K562 (cell line): ENCODE results near the gene EGR1. TPM values are rescaled to one million over a fixed set of nuclear protein-coding genes. Genes with fewer than 3 reads are reported as not detected.

Experiments
- HDAC8 ChIP-seq: fragments of 450-650 bp; IDR thresholded peaks from 2 replicates; pipeline ENCODE4 v1.6.1; 2016; ENCODE audit warnings: mild to moderate bottlenecking, missing genetic modification characterization, moderate library complexity, missing compliant biosample characterization
- HNRNPH1 ChIP-seq: fragments of 200-400 bp; formaldehyde crosslinking; optimal IDR thresholded peaks from 2 replicates; pipeline ENCODE3; 2017; ENCODE audit warnings: low read depth, mild to moderate bottlenecking, low read length, moderate library complexity
- KLF16 ChIP-seq: IDR thresholded peaks from 2 replicates; pipeline ENCODE4 v1.6.1; 2016; ENCODE audit warnings: antibody characterized with exemption
- MEF2D ChIP-seq: conservative IDR thresholded peaks from 2 replicates; pipeline ENCODE4 v1.6.1; 2016; ENCODE audit warnings: low read depth, missing genetic modification characterization, missing compliant biosample characterization
- PRMT5 ChIP-seq: sonication (generic); formaldehyde crosslinking; IDR thresholded peaks from 2 replicates; pipeline ENCODE4 v1.5.0; 2020; ENCODE audit warnings: missing genetic modification reagents
- RBM15 ChIP-seq: fragments of 200-400 bp; formaldehyde crosslinking; IDR thresholded peaks from 2 replicates; pipeline ENCODE4 v1.6.1; 2018; ENCODE audit warnings: mild to moderate bottlenecking, low read length, moderate library complexity; ENCODE audit not compliant: insufficient read depth
- RNF2 ChIP-seq: sonication (generic); IDR thresholded peaks from 2 replicates; pipeline ENCODE4 v1.6.1; 2016
- SMAD4 ChIP-seq: fragments of 250-450 bp; sonication (Bioruptor Pico); conservative IDR thresholded peaks from 2 replicates; pipeline ENCODE4 v1.8.0; 2021; ENCODE audit warnings: inconsistent platforms, mild to moderate bottlenecking, moderate library complexity
- SMC3 ChIP-seq: conservative IDR thresholded peaks from 2 replicates; pipeline ENCODE4 v1.6.1; 2011; ENCODE audit warnings: low read depth, low read length, improper control_type of control experiment; ENCODE audit not compliant: insufficient read depth
- ZBTB17 ChIP-seq: fragments of 450-650 bp; formaldehyde crosslinking; IDR thresholded peaks from 2 replicates; pipeline ENCODE4 v1.4.0; 2020; ENCODE audit warnings: mild to moderate bottlenecking
- ZNF445 ChIP-seq: fragments of 250-450 bp; sonication (Bioruptor Pico); IDR thresholded peaks from 2 replicates; pipeline ENCODE4 v1.4.0; 2020; ENCODE audit warnings: low read depth, mild to moderate bottlenecking, moderate library complexity
- ZNF584 ChIP-seq: fragments of 200-800 bp; sonication (Bioruptor generic); IDR thresholded peaks from 2 replicates; pipeline ENCODE4 v1.6.1; 2016; ENCODE audit warnings: low read depth, mild to moderate bottlenecking, missing genetic modification characterization, missing compliant biosample characterization
- polyA plus RNA-seq, 8 experiments: library from polyadenylated mRNA; depleted of rRNA in 4 of 8; stranded (reverse) in 5 of 8; unstranded in 3 of 8; fragments of >200 nt; fragmentation: Nextera tagmentation in 2 of 8; fragmentation: Illumina TruSeq in 1 of 8; extraction: Ambion mirVana in 2 of 8; extraction: Trizol in 1 of 8; gene quantifications; 2 replicates each; pipeline versions ENCODE4 v1.2.1 to v1.2.3, GENCODE V29; 2011 to 2014; ENCODE audit warnings: inconsistent platforms in 1 of 8, missing spikeins in 1 of 8
- total RNA-seq, 7 experiments: library from RNA; depleted of rRNA in 6 of 7; stranded (reverse); fragments of >200 nt in 6 of 7; fragmentation: Illumina TruSeq in 2 of 7; extraction: Trizol in 2 of 7; gene quantifications; 2 replicates each; pipeline versions ENCODE4 v1.2.1 to v1.2.3, GENCODE V29; 2011 to 2021; ENCODE audit warnings: low replicate concordance in 1 of 7
- TF ChIP-seq, protein P1 (sequence below), 2 experiments: fragments of 450-650 bp in 1 of 2; IDR thresholded peaks; 2 replicates each; pipeline ENCODE4 v1.6.1; 2011 to 2017; ENCODE audit warnings: low read depth in 2 of 2, antibody characterized with exemption in 1 of 2, borderline replicate concordance in 1 of 2, low read length in 1 of 2, mild to moderate bottlenecking in 1 of 2, mixed read lengths in 1 of 2; ENCODE audit not compliant: control insufficient read depth in 1 of 2
- TF ChIP-seq, protein P2 (sequence below), 2 experiments: fragments of 450-650 bp; formaldehyde crosslinking in 1 of 2; IDR thresholded peaks; 2 replicates each; pipeline versions ENCODE4 v1.4.0 to v1.6.1; 2014 to 2020; ENCODE audit warnings: mild to moderate bottlenecking in 2 of 2, borderline replicate concordance in 1 of 2, low read depth in 1 of 2

The EGR1 gene
- total and polyA plus RNA-seq, 9 of the 15 experiments (the other 6 are each of a cell fraction or from before 2014, with no cell fraction given), result 1.3 to 132 (median 21.5) TPM

DNA sequence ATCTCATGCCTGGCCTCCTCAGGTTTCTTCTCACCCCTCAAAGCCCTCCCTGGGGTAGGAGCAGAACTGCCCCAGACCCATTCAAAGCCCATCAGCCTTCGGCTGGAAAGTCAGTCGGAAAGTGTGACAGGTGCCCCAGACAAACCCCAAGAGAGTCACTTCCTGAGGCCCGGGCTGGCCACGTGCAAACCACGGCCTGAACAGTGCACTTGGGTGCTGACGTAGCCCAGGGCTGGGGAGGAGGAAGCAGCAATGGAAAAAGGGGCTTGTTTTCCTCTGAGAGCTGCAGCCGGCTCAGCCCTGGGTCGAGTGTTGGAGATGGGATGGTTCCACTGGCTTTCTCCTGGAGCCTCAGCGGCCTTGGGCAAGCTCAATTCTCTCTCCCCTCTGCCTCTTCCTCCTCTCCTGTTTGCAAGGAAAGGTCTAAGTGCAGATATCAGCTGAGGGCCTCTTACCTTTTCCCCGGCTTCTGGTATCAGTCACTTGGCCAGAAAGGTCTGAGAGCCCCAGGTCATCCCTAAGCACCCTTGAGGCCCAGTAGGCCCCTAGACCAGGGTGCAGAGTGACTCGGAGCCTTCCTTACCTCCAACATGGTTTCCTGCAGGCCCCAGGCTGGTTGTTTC, 5.9 kb upstream of the EGR1 start (continued):
- TF ChIP-seq HDAC8 (no peak), RBM15 (no peak), ZNF445 (CRISPR knock-in tag) (0 out of 2 replicates have a peak, but pooled peaks have one; percentile 26), KLF16 (no peak), MEF2D (tag) (no peak), ZNF584 (CRISPR knock-in tag) (no peak), HNRNPH1 (no peak), RNF2 (no peak), SMAD4 (0 out of 2 replicates have a peak, but pooled peaks have one; percentile 39), PRMT5 (CRISPR knock-in tag) (no peak), ZBTB17 (CRISPR knock-in tag) (0 out of 2 replicates have a peak, but pooled peaks have one; percentile 28), SMC3 (no peak)
- TF ChIP-seq, protein P1, sequence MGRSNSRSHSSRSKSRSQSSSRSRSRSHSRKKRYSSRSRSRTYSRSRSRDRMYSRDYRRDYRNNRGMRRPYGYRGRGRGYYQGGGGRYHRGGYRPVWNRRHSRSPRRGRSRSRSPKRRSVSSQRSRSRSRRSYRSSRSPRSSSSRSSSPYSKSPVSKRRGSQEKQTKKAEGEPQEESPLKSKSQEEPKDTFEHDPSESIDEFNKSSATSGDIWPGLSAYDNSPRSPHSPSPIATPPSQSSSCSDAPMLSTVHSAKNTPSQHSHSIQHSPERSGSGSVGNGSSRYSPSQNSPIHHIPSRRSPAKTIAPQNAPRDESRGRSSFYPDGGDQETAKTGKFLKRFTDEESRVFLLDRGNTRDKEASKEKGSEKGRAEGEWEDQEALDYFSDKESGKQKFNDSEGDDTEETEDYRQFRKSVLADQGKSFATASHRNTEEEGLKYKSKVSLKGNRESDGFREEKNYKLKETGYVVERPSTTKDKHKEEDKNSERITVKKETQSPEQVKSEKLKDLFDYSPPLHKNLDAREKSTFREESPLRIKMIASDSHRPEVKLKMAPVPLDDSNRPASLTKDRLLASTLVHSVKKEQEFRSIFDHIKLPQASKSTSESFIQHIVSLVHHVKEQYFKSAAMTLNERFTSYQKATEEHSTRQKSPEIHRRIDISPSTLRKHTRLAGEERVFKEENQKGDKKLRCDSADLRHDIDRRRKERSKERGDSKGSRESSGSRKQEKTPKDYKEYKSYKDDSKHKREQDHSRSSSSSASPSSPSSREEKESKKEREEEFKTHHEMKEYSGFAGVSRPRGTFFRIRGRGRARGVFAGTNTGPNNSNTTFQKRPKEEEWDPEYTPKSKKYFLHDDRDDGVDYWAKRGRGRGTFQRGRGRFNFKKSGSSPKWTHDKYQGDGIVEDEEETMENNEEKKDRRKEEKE (IDR thresholded peaks at IDR 0.05; ENCODE audit: borderline replicate concordance in 1 of 2, control insufficient read depth in 1 of 2, low read depth in 2 of 2, low read length in 1 of 2), result no peak
- TF ChIP-seq, protein P2, sequence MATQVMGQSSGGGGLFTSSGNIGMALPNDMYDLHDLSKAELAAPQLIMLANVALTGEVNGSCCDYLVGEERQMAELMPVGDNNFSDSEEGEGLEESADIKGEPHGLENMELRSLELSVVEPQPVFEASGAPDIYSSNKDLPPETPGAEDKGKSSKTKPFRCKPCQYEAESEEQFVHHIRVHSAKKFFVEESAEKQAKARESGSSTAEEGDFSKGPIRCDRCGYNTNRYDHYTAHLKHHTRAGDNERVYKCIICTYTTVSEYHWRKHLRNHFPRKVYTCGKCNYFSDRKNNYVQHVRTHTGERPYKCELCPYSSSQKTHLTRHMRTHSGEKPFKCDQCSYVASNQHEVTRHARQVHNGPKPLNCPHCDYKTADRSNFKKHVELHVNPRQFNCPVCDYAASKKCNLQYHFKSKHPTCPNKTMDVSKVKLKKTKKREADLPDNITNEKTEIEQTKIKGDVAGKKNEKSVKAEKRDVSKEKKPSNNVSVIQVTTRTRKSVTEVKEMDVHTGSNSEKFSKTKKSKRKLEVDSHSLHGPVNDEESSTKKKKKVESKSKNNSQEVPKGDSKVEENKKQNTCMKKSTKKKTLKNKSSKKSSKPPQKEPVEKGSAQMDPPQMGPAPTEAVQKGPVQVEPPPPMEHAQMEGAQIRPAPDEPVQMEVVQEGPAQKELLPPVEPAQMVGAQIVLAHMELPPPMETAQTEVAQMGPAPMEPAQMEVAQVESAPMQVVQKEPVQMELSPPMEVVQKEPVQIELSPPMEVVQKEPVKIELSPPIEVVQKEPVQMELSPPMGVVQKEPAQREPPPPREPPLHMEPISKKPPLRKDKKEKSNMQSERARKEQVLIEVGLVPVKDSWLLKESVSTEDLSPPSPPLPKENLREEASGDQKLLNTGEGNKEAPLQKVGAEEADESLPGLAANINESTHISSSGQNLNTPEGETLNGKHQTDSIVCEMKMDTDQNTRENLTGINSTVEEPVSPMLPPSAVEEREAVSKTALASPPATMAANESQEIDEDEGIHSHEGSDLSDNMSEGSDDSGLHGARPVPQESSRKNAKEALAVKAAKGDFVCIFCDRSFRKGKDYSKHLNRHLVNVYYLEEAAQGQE (IDR thresholded peaks at IDR 0.05; ENCODE audit: borderline replicate concordance), result no peak
- TF ChIP-seq, protein P2 (CRISPR knock-in tag; IDR thresholded peaks at IDR 0.05; ENCODE audit: low read depth), result peak; percentile 53; the same call in 1 of the 2 replicates
